GM13977 (cell line): ENCODE measurements around the gene LIFR.

Source experiments
- DNase-seq: peaks from one replicate; pipeline ENCODE4 v3.0.0; 2012; ENCODE audit warnings: low spot score
- CTCF ChIP-seq: IDR thresholded peaks from 2 replicates; pipeline ENCODE4 v1.5.1; 2012; ENCODE audit warnings: mild to moderate bottlenecking, control low read depth; ENCODE audit not compliant: insufficient read depth; ENCODE audit errors: extremely low read depth, missing control alignments
- in situ Hi-C: fragments of 300-500 bp; cut with MboI; formaldehyde crosslinking; loops from one replicate; pipeline ENCODE4 v1.12.0; 2022; ENCODE audit warnings: low sequenced_read_pairs, low pct_unique_long_range_greater_than_20kb, mixed read lengths, inconsistent platforms; ENCODE audit not compliant: unreplicated experiment

The LIFR gene

DNA sequence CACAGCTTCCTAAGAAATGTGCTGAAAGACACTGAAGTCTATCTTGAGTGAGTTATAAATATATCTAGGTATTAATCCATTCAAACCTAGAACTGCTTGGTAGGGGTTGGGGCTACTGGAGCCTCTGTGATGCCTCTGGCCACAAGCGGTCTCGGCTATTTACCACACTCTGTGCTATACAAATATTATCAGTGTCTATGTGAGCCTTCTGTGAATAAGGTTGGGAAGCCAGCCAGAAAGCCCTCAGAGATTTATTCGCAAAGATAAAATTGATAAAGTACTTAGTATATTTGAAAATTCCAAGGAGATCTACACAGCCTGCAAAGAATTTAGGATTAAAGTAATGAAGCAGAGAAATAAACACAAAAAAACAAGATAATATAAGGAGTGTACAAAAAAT is 41.4 kb downstream of the LIFR start:
- no peak for TF ChIP-seq CTCF
- in situ Hi-C loops: no loop called here
- DNase-seq: no peak

DNA sequence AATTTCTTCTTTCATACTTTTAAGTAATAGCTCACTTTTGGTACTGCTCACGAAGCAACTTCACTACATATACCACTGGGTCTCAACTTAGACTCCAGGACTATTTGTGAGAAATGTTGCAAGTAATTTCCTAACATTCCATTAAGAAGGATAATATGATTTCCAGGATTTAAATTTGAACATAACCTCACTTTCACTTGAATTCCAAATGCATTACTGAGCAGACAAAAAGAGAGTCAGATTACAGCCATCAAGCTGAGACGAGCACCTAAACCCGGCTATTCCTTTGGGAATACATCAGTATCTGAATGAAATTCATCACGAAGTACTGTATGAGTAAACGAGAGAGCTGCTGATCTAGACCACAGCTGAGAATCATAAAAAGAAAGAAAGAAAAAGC is 47.3 kb downstream of the LIFR start:
- DNase-seq: no peak
- no peak for TF ChIP-seq CTCF
- in situ Hi-C loops: no loop called here

DNA sequence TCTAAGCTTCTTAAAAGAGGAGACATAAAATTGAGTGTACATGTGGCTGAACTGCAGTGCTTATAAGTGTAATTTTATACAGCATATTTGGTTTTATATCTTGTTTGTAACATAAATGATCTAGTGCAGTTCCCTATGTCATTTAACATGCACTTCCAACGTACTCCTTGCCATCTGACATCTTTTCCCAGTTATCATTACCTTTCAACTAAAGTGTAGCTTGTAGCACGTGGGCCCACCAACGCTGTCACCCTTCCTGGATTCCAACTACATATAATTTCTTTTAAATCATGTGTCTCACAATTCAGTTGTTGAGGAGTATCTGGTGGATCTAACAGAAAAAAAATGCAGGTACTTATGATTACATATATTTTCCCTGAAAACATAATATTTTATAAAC is 50.1 kb downstream of the LIFR start:
- in situ Hi-C loops: no loop called here
- no peak for DNase-seq
- TF ChIP-seq CTCF: no peak

DNA sequence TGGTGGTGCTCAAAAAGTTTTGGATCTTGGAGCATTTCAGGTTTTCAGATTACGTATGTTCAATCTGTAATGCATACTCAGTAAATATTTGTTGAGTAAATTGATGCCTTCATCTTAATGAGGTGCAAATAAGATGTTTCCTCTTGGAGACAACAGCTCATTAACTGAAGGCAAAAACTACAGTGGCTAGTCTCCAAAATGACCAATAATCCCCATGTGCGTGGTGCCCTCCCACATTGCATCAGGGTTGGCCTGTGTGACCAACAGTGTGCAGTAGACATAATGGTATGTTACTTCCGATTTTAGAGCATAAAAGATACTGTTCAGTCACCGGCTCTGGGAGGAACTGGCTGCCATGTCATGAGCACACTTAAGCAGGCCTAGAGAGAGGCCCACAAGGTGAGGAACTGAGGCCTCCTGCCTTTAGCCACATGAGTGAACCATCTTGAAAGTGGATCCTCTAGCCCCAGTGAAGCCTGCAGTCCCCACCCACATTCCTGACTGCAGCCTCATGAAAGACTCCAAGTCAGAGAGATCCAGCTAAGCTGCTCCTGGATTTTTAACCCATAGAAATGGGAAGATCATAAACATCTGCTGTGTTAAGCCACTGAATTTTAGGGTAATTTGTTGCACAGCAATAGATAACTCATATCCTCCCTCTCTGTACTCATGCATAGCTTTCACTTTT is 55.7 kb downstream of the LIFR start:
- in situ Hi-C loops: no loop called here
- TF ChIP-seq CTCF: no peak
- DNase-seq: no peak

GRCh38 chr5:38497946-38498345 is 58.5 kb downstream of the LIFR start:
- no peak for TF ChIP-seq CTCF
- in situ Hi-C loops: no loop called here
- DNase-seq: no peak

DNA sequence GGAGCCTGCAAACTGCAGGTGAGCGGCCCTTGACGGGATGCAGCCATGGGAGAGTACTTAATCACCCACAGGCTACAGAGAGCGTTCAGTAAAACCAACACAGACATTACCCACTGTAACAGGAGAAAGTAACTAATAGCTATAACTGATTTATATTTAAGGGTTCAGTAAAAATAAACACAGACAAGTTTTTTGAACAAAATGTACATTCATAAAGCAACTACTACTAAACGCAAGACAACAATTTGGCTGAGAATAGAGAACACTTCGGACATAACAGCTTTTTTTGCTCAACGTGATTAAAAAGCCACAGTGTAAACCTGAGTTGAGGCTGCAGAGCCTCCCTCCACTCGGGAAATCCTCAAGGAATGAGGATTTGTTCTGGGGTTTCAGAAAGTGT is 61.7 kb downstream of the LIFR start:
- in situ Hi-C loops: no loop called here
- TF ChIP-seq CTCF: no peak
- no peak for DNase-seq

DNA sequence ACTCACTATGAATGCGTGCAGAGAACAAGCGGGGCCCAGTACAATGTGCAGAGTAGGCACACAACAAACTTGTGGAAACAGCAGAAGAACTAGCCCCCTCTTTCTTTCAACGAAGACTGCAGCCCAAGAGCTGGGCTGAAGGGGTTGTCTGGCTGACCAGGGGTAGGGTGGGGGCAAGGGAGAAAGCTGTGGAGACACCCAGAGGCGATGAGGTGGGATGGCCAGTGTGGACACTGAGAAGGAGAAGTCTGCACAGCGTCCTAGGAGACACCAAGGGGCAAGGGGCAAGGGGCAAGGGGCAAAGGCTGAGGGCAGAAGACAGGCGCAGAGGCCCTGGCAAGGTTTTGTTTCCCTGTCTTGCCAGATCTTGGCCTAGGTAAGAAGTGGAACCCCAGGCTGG is 62.3 kb downstream of the LIFR start:
- in situ Hi-C loops: no loop called here
- no peak for DNase-seq
- no peak for TF ChIP-seq CTCF
